CD4-positive, alpha-beta T cell treated with Interferon gamma for 1 hour (primary cell): ENCODE results near the gene NOTCH1.

Source experiments
- DNase-seq: peaks from one replicate; pipeline ENCODE4 v3.0.0-alpha.2; 2020

The NOTCH1 gene

DNA sequence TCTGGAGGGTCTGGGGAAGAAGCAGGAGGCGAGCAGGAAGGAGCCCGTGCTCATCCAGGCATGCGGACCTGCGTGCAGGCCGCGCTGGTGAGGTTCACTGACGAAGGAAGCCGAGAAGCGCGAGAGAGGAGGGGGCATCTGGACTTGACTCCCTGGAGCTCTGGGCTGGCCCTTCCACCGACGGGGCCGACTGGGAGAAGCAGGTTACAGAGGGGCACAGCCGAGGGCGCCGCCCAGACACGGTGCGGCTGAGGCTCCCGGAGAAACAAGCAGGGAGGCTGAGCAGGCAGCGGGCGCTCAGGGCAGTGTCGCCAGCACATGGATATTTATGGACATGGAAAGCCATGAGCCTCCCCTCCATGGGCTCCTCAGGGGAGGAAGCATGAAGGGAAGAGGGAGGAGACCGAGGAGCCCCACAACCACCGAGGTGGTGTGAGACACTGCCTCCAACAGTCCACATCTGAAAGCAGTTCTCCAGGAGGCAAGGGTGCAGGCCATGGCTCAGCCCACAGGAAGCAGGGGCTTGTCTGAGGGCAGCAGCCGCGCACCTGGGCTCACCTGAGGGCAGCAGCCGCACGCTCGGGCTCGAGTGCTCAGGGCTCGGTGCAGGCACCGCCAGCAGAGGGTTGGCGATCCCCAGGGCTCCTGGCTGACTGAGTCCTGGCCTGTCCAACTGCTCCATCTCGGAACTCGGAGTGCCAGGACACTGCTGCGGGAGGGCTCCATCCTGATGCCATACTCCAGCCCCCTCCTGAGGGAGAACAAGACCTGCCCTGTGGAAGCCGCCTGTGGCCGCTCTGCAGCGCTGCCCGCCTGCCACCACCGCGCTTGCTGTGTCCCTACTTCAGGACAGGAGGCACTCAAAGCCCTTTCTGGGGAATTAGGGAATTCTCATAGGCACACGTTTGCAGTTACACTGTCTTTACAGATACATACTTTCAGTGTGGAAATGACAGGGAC, 90.5 kb downstream of the NOTCH1 start:
- DNase-seq: no peak

DNA sequence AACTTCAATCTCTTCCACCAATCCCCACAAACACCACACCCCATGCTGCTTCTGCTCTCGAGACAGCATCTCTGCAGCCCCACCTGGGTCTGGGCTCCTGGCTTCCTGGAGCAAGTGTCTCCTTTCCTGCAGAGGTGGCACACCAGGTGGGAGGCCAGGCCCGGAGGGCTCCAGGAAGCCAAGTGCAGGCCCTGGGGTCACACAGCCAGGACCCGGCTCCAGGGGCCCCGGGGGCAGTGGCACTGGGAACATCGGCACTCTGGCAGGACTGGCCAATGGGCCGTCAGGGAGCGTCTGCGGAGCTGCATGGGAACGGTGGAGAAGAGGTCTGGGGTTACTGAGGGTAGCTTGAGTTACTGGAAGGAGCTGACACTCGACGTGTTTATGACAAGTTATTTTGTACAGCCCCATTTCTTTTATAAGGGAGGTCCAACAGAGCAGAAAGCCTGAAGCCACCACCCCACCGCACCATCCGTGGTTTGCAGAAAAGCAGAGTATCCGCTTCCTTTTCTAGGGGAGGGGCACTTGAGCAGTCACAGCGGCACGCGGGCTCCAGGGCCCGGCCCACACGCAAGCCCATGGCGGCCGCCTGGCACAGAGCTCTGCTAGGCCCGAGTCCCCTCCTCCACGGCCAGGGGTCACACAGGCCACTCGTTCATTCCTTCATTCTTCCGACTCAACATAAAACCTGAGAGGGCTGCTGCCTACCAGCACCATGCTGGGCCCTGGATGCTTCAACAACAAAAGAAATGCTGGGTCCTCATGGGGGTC, 91.6 kb downstream of the NOTCH1 start:
- no peak for DNase-seq

DNA sequence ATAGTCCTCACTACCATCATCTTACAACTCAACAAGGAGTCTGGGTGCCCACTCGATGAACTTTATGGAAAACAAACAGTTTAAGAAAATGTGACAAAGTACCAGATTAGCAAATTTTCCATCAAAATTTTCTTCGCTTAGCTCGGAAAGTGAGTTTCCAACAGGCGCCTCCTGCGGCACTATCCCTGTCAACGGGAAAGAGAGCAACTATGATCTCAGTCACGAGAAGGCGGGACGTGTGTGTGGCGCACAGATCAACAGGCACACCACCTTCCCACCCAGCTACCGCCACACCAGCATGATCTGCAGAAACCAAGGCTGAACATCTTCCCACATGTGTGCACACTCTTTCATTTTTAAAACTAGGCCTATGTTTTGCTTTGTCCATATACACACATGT, 92.5 kb downstream of the NOTCH1 start:
- DNase-seq: no peak

DNA sequence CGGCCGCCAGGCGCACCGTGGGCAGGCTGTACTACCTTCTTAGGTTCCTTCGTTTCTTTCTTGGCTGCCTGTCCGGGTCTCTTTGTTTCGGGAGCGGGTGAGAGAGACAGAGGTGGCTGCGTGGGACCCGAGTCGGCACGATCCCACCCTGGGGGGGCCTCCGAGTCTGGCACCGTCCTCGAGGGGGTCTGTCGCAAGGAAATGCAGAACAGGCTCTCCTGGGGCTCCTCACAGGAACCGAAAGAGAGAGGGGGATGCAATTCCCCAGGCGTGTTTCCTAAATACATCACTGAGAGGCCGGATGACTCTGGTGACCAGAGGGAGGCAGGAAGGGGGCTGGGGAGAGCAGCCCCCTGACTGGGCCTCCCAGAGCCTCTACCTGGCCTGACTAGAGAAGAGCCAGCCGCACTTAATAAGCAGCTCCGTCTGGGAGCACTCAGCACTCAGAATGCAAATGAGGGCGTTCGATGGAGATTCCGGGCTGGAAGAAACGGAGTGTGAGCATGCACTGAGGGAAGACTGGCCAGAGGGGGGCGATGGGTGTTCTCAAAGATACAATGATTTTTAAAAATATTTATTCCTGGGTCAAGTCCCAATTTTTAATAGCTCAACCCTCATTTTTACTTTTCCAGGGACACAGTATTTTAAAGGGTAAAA, 94.5 kb downstream of the NOTCH1 start:
- no peak for DNase-seq

DNA sequence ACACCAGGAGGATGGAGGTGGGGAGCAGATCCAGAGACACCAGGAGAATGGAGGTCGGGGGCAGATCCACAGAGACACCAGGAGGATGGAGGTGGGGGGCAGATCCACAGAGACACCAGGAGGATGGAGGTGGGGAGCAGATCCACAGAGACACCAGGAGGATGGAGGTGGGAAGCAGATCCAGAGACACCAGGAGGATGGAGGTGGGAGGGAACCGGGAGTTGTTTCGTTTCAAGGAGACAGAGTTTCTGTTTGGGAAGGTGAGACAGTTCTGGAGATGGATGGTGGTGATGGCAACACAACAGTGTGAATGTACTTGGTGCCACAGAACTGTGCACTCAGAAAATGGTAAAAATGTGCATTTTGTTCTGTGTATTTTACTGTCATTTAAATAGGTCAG, 97.2 kb downstream of the NOTCH1 start:
- DNase-seq: no peak

DNA sequence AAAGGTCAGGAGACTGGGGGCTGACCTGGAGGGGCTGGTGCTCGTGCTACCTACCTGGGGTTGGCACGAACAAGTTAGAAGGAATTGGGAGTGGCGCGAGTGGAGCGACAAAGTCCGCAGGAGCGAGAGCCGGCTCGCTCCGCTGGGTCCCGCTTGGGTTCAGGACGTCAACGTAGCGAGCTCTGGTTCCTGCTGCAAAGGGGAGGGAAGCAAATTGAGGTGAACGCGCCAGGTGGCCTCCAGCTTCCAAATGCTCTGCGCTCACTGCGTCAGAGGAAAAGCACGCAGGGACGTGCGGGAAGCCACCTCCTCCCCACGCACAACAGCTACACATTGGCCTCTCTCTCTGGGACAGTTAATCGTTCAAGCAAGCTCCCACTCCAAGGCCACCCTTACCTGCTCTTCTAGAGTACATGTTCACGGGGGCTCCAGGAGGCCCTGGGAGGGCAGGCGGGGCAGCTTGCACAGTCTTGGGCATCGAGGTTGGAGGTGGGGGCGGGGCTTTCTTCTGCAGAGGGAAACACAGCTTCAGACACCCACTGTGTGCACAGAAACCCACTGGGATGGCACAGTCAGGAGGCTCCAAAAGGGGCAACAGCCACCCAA, 98.6 kb downstream of the NOTCH1 start:
- no peak for DNase-seq

DNA sequence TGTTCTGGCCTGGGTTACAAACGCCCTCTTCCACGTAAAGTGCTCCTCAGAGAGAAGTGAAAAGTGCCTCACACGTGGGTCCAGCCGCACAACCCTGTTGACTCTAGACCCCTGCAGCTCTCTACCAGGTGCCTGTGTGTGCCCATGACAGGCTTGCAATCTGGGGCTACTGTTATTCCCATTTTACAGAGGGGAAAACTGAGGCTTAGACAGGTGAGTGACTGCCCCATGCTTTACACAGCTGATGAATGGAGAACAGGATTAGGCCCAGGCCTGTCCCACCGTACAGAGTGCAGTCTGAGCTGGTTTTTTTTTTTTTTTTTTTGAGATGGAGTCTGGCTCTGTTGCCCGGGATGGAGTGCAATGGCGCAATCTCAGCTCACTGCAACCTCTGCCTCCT, 100.0 kb downstream of the NOTCH1 start:
- DNase-seq: no peak
